NCI-H2107 treated with DMSO at 0.1 percent for 48 hours (cell line): Measurements from ENCODE around the gene PIK3R2.
A peak's percentile ranks its signal among the peaks of the same experiment; 100 is the strongest.

Experiments
- DNase-seq: peaks from one replicate; lab custom pipeline; 2025; ENCODE audit not compliant: unreplicated experiment; lab: John Stamatoyannopoulos, UW

PIK3R2 gene

DNA sequence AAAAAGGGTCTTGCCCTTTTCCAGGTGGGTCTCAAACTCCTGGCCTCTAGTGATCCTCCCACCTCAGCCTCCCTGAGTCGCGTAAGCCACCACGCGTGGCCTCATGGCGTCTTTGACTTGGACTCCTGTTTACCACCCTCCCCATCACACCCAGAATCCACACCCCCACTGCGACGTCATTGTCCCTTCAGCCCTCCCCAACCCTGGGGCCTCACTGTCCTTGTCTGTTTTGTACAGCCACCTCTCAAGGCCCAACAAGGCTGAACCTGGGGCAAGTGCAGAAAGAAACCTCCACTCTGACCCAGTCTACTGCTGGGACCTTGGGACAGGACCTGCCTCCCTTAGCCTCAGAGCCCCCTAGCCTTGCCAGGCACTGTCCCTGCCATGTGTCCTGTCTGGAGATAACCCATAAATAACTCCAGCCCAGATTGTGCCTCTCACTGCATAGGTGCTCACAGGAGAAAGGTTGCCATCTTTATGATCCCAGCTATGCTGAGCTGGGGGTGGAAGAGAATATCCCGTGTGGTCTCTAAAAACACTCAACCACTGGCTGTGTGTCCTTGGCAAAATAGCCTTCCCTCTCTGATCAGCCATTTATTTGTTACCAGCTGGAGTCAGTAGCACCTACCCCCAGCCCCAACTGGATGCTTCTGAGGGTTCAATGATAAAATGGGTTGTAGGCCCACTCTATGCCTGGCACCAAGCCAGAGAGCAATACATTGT lies 18.8 kb downstream of the PIK3R2 start:
- DNase-seq, result no peak

DNA sequence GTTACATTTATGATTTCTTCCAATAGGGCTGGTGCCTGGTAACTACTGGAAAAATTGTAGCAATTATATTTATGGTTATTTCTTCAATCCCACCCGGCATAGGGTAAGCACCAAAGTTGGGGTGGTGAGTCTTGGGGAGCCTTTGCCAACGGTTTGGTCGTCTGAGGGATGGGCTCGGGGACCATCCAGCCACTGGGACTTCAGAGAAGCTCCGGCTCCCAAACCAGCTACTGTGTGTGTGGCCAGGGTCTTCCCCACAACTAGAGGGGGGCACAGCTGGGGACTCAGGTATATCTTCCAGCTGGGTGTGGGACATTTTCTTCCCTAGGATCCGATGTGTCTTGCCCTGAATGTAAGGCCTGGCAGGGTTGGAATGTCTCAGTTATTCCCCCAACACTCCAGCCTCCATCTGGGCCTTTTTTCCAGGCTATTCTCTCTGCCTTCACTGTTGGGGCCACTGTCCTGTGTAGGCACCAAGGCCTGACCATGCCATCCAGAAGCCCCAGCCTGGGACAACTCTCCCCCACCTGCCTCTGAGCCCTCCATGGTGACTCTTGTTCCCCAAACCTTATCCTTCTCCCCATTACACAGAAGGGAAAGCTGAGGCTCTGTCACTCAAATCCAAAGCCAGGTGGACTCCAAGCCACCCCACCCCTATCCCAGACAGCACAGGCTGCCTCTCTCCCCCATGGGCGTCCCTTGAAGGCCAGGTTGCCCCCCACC lies 19.5 kb downstream of the PIK3R2 start:
- DNase-seq, result no peak

DNA sequence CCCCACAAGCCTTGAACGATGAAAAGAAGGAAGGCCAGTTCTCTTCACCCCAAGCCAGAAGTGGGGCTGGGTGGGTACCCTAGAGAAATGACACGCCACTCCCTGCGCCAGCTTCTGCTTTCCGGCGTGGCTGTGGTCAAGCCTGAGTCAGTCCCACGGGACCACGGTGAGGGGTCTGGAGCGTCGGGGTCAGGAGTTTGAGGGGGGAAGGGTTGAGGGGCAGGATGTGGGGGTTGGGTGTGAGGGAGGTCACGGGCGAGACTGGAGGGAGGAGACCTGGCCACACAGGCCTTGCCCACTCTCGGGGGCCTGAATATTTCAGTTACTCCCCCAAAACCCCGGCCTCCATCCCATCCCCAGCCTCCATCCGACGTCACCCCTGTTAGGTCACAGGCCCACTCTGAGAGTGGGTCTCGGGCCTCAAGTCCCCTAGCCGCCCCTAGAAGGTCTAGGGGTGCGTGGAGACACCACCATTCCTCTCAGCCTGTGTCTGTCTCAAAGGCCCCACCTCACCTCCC lies 20.1 kb downstream of the PIK3R2 start:
- no peak for DNase-seq

DNA sequence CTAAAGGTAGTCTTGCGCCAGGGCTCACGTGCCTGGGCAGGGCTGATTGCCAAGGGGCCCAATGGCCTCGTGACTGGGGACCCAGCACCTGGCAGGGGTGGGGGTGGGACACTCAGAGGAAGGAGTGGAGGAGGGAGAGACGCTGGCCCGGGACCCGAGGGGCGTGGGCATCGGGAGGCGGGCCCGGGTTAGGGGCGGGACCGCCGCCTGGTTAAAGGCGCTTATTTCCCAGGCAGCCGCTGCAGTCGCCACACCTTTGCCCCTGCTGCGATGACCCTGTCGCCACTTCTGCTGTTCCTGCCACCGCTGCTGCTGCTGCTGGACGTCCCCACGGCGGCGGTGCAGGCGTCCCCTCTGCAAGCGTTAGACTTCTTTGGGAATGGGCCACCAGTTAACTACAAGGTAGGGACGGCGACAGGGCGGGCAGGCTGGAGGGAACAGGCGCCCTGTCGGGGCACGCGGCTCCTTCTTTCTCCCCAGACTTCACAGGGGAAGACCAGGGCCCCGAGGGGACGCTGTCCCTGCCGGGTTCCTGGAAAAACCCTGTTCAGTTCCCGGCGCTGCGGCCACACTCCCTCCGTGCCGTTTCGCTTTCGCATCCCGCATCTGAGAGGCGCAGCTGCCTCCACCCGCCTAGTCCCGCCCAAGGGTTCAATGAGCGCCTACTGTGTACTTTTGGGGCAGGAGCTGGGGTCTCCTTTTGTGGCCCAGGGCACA lies 20.8 kb downstream of the PIK3R2 start, which contains the start of gene IFI30:
Gene IFI30, plus strand, starts transcription at position 242 of the 717 bp plus-strand sequence. Its CDS starts 29 bp downstream, at position 271.
- DNase-seq, result peak; percentile 53

DNA sequence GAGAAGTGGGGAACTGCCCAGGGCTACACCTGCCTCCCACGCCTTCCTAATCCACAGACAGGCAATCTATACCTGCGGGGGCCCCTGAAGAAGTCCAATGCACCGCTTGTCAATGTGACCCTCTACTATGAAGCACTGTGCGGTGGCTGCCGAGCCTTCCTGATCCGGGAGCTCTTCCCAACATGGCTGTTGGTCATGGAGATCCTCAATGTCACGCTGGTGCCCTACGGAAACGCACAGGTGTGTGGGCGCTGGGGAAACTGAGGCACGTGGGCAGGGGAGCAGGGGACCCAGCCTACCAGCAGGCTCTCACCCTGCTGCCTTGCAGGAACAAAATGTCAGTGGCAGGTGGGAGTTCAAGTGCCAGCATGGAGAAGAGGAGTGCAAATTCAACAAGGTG lies 22.0 kb downstream of the PIK3R2 start:
- no peak for DNase-seq

DNA sequence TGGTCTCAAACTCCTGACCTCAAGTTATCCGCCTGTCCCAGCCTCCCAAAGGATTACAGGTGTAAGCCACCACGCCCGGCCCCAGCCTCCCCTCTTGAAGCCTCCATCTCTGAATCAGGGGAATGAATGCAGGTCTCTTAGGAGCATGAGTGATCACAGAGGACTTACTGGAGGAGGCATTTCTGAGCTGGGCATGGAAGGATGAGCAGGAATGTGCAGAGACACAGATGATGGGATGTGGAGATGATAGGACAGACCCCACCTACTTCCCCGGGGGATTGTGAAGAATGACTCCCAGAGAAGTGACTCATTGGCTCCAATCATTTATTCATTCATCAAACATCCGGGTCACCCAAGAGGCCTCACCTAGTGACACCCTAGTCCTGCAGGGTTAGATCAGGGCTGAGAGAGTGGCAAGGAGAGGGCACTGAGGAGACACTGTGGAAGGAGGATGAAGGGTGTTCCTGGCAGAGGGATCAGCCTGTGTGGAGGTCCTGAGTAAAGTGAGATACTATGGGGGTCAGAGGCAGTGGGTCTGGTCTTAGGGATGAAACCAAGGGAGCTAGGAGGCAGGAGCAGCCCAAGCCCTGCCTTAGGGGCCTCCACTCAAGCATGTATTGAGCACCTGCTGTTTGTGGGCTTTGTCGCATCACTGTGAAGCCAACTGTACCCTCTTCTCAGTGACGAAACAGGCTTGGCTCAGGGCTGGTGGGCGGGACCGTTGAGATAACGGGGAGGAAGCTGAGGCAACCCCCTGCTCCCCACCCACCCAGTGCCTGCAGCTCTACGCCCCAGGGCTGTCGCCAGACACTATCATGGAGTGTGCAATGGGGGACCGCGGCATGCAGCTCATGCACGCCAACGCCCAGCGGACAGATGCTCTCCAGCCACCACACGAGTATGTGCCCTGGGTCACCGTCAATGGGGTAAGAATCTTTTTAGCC lies 23.7 kb downstream of the PIK3R2 start:
- no peak for DNase-seq

- DNase-seq, result no peak
Observed at GRCh38 chr19:18179957-18180356, 27.0 kb downstream of the PIK3R2 start.

- no peak for DNase-seq
Observed at GRCh38 chr19:18183529-18183928, 30.6 kb downstream of the PIK3R2 start.

DNA sequence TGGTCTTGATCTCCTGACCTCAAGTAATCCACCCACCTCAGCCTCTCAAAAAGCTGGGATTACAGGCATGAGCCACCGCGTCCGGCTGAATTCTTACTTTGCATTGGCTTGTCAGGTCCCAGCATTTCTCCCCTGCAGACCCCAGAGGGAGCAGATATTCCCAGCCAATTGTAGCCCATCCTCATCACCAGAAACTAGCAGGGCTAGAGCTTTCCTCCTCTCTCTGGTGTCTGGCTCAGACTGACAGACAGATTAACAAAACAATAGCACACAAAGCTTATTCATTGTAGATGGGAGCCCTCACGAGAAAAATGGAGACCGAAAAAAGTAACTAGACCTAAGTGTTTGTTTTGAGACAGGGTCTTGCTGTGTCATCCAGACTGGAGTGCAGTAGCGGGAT lies 32.6 kb downstream of the PIK3R2 start:
- no peak for DNase-seq

- DNase-seq, result no peak
Observed at GRCh38 chr19:18190278-18190677, 37.3 kb downstream of the PIK3R2 start.

GRCh38 chr19:18191640-18192062 lies 38.7 kb downstream of the PIK3R2 start:
- DNase-seq, result no peak

- peak; percentile 98 for DNase-seq
Observed at GRCh38 chr19:18192673-18193387, 39.9 kb downstream of the PIK3R2 start, which contains the start of gene MPV17L2. TSS of gene MPV17L2 (plus strand) at chr19:18193218. CDS start at chr19:18193282, 64 bp downstream.

DNA sequence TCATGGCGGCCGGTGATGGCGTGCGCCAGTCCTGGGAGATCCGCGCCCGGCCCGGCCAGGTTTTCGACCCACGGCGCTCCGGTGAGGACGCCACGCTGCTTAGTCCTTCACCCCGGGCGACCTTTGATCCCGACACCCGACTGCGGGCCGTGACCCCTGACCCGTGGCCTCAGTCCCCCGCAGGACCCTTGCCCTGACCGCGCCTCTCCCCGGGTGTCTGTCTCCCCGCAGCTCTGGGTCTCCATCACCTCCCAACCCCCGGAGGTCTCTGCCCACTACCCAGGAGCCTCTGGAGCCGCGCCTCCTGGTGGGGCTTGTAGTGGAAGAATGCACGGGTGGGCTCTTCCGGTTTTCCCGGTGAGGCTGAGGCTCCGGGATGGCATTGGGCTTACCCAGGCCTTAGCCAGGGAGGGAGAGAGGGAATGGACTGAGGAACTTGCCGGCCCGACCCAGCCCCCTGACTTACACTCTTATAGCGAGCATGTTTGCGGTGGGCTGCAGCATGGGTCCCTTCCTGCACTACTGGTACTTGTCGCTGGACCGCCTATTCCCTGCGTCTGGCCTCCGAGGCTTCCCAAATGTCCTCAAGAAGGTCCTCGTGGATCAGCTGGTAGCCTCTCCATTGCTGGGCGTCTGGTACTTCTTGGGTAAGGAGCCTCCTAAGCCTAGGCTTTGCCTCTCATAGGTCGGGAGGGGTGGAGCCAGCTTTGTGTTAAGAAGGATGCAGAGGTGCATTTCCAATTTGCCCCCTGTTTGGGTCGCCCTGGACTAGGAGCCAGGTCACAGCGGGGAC lies 40.6 kb downstream of the PIK3R2 start:
- DNase-seq, result no peak

DNA sequence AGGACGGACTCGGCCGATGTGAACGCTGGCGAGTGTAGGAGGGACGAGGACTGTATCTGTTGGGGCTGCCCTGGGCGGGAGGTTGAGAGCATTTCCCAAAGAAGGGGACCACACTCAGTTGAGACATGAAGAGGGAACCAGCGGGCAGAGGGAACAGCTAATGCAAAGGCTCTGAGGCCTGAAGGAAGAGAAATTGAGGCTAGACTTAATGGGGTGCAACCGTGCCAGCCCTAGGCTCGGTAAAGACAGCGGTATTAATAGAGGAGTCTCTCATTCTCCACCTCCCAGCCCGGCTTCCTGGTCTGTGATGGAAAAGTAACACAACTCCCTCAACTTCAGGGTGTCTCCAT lies 41.2 kb downstream of the PIK3R2 start:
- no peak for DNase-seq

DNA sequence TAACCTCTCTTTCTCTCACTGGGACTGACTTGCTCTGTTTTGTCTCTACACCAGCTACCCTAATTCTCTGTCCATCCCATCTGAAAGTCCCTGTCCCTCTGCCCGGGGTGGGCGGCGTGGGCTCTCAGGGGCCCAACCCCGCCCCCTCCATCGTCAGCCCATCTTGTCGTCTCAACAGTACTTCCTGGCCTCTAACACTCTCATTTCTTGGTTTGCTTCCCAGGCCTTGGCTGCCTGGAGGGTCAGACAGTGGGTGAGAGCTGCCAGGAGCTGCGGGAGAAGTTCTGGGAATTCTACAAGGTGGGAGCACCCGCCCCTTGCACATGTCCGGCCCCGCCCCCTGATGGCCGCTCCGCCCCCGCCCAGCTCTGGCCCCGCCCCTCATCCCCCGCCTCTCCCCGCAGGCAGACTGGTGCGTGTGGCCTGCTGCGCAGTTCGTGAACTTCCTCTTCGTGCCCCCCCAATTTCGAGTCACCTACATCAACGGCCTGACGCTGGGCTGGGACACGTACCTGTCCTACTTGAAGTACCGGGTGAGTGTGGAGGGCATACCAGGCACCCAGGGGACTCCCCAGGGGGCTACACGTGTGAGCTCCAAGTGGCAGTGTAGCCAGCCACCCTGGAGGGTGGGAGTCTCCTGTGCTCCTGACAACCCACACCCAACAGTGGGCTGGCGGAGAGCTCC lies 41.7 kb downstream of the PIK3R2 start:
- no peak for DNase-seq

DNA sequence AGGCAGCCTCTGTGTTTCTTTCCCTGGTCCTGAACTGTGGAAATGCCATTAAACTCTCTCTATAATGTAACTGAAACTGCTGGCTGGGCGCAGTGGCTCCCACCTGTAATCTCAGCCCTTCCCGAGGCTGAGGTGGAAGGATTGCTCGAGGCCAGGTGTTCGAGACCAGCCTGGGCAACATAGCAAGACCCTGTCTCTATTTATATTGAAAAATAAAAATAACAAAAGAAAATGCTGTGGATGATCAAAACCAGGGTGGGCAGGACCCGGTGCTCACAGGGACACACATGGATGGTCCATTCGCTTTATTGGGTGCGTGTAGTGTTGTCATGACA lies 43.5 kb downstream of the PIK3R2 start:
- DNase-seq, result no peak

DNA sequence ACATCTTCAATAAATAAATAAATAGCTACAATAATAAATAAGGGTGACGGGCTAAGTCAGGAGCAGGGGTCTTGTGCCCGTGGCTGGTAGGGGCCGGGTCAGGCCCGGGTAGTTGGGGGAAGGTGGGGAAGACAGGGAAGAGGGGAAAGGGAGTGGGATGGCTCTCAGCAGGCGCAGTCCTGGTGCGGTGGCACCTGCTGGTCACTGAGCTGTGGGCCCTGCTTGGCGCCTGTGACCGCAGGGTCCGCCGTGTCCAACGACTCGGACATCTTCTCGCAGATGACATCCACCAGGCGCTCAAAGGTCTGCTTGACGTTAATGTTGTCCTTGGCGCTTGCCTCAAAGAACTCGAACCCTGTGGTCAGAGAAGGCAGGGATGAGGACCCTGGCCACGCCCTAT lies 44.3 kb downstream of the PIK3R2 start:
- no peak for DNase-seq

DNA sequence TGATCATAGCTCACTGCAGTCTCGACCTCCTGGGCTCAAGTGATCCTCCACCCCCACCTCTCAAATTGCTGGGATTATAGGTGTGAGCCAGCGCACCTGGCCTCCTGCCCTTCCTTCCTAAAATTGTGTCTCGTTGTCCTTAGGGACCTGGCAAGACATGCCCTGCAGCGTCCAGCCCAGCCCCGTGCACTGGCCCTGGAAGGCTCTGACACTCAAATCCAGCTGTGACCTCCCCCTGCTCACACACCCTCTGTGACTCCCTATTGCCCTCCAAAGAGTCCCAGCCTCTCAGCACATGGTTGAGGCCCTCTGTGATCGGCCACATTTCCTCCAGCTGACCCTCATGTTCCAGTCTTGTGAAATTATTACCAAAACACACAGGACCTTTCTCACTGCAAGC lies 45.0 kb downstream of the PIK3R2 start:
- DNase-seq, result no peak

DNA sequence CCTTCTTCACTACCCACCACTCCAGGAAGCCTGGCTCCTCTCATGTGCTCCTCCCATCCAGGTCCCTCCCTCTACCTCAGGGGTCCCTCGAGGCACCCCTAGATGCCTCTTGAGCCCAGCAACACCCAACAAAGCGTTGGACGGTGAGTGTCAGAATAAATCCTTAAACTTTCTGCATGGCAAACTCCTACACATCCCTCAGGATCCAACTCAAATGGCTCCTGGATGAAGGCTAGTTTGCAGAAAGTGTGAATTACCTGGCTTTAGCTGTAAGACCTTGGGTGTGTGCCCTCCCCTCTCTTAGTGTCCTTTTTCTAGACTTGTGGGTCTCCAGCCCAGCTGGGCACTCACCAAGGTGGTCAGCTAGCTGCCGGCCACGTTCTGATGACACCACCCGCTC lies 45.4 kb downstream of the PIK3R2 start:
- no peak for DNase-seq
